Activated CD4-positive, alpha-beta T cell treated with anti-CD3 and anti-CD28 coated beads, Interleukin-2, amount 10 ng/mL, durations not matched to agents 7 days and 5 days (primary cell): ENCODE data around the gene GALNTL6. TPM values are rescaled to one million over a fixed set of nuclear protein-coding genes. Genes with fewer than 3 reads are reported as not detected.

Source experiments
- CTCF ChIA-PET: fragments of 350-600 bp; sonication (Branson Sonifier 250); formaldehyde crosslinking; loops from one replicate; lab custom pipeline; 2021; ENCODE audit warnings: antibody characterized with exemption; lab: Charles Lee
- POLR2A ChIA-PET: fragments of 350-600 bp; sonication (Branson Sonifier 250); formaldehyde crosslinking; loops from one replicate; lab custom pipeline; 2021; ENCODE audit warnings: antibody characterized with exemption; lab: Charles Lee
- DNase-seq: peaks from one replicate; pipeline ENCODE4 v3.0.0-alpha.2; 2020
- H3K27ac Mint-ChIP-seq: one replicate; pipeline ENCODE4 v1.8.0; 2021; ENCODE audit warnings: mild to moderate bottlenecking, moderate library complexity, mixed read lengths
- H3K27me3 Mint-ChIP-seq: one replicate; pipeline ENCODE4 v1.8.0; 2021; ENCODE audit warnings: mixed read lengths
- H3K36me3 Mint-ChIP-seq: one replicate; pipeline ENCODE4 v1.8.0; 2021; ENCODE audit warnings: low read depth, mixed read lengths
- H3K4me1 Mint-ChIP-seq: one replicate; pipeline ENCODE4 v1.8.0; 2021; ENCODE audit warnings: mixed read lengths
- H3K4me3 Mint-ChIP-seq: one replicate; pipeline ENCODE4 v1.8.0; 2021; ENCODE audit warnings: mild to moderate bottlenecking, moderate library complexity, mixed read lengths
- H3K9me3 Mint-ChIP-seq: one replicate; pipeline ENCODE4 v1.8.0; 2021; ENCODE audit warnings: mixed read lengths
- total RNA-seq, 2 experiments: library from RNA; stranded (reverse); gene quantifications; one replicate each; pipeline ENCODE4 v1.2.3, GENCODE V29; 2021

Gene GALNTL6
- total RNA-seq, 2 experiments from 2014 or later, result not detected

DNA sequence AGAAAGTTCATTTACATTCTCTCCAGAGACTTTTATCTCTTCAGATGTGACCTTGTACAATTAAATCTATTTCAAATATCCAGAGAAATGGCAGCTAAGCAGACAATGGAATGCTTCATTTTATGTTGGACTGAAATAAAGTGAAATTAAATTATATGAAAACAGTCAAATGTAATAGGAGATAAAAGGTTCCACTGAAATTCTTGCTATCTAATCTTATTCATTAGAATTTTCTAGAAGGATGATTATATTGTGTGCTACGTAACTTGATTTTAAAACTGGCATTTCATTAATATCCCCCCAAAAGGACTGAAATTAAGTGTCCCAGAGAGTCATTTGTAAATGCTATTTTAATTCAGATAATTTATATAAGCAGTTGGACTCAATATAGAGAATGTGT is 708.5 kb downstream of the GALNTL6 start:
- Mint-ChIP-seq H3K27ac (no peak overlapping the region), H3K36me3 (no peaks in the 10 kb centered on the region), H3K27me3 (no peaks in the 10 kb centered on the region), H3K4me1 (no peaks in the 10 kb centered on the region), H3K9me3 (no peaks in the 10 kb centered on the region), H3K4me3 (no peak overlapping the region)
- CTCF ChIA-PET, result no interaction called here
- POLR2A ChIA-PET, result no interaction called here
- no peak for DNase-seq

DNA sequence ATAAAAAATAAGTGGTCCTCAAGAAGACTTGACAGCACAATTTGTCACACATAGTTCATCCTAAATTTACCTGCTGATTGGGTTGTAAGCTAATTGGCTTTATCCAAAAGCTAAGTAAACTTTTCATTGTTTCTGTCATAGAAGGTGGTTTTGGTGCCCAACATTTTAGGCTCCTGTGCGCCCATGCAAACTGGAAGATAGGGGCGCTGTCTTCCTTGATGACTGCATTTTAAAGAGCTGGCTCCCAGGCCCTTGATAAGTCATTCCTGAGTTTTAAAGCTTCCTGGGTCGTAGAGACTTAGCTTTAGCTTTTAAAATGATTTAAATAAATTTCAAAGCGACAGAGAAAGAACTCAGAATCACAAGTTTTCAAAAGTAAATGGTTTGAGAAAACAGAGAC is 730.0 kb downstream of the GALNTL6 start:
- no peak overlapping the region for H3K27ac Mint-ChIP-seq
- POLR2A ChIA-PET, result no interaction called here
- DNase-seq, result no peak
- H3K9me3 Mint-ChIP-seq, result peaks cover 4% of the 10 kb centered on the region
- H3K36me3 Mint-ChIP-seq, result no peaks in the 10 kb centered on the region
- no peaks in the 10 kb centered on the region for H3K4me1 Mint-ChIP-seq
- H3K4me3 Mint-ChIP-seq, result no peak overlapping the region
- CTCF ChIA-PET, result no interaction called here
- no peaks in the 10 kb centered on the region for H3K27me3 Mint-ChIP-seq

DNA sequence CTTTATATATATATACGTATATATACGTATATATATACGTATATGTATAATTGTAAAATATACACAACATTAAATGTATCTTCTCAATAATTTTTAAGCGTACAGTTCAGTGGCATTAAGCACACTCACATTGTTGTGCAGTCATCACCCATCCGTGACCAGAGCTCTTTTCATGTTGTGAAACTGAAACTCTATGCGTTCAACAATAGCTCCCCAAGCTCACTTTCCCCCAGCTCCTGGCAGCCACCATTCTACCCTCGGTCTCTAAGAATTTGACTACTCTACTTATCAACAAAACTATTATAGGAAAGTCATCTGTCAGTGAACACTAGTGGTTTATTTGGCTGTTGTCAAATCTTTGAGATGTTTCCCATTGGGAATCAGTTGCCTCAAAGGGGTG is 733.6 kb downstream of the GALNTL6 start:
- Mint-ChIP-seq H3K9me3 (peaks cover 4% of the 10 kb centered on the region), H3K27me3 (no peaks in the 10 kb centered on the region), H3K27ac (no peak overlapping the region), H3K4me1 (no peaks in the 10 kb centered on the region), H3K36me3 (no peaks in the 10 kb centered on the region), H3K4me3 (no peak overlapping the region)
- no peak for DNase-seq
- ChIA-PET CTCF (no interaction called here), POLR2A (no interaction called here)

DNA sequence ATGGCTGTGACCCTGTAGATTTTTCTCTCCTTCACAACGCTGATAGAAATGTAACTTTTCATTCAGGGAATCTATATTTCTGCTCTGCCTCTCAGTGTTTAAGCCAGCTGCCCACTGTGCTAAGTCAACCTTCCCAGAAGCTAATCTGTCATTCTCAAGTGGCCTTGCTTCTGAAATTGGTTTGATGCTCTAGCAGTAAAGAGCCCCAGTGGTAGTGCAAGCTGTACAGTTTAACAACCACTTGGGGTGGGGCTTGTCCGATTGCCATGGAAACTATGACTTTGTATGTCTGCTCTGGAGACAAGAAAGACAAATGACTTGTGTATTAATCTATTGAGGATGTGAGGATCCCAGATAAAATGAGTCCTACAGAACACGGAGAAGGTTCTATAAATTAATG is 734.5 kb downstream of the GALNTL6 start:
- no peak overlapping the region for H3K27ac Mint-ChIP-seq
- no peak for DNase-seq
- H3K27me3 Mint-ChIP-seq, result no peaks in the 10 kb centered on the region
- no peaks in the 10 kb centered on the region for H3K4me1 Mint-ChIP-seq
- CTCF ChIA-PET, result no interaction called here
- no peaks in the 10 kb centered on the region for H3K9me3 Mint-ChIP-seq
- no peak overlapping the region for H3K4me3 Mint-ChIP-seq
- H3K36me3 Mint-ChIP-seq, result no peaks in the 10 kb centered on the region
- POLR2A ChIA-PET, result no interaction called here

DNA sequence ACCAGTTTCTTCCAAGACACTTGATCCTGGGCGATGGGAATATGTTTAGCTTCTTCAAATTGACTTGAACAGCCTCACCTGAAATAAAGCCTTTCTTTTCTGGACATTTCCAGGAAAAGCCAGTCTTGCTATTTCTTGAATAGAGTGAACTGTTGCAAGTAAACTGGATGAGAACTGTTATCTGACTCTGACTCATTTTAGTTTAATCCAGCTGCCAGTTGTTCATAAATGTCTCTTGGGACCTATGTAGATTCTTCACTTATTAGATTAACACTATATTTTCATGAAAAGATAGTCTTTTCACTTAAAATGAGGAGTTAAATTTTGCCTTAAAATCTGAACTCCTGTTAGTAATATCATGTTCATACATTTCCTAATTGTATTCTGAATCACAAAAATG is 740.0 kb downstream of the GALNTL6 start:
- H3K4me3 Mint-ChIP-seq, result no peak overlapping the region

DNA sequence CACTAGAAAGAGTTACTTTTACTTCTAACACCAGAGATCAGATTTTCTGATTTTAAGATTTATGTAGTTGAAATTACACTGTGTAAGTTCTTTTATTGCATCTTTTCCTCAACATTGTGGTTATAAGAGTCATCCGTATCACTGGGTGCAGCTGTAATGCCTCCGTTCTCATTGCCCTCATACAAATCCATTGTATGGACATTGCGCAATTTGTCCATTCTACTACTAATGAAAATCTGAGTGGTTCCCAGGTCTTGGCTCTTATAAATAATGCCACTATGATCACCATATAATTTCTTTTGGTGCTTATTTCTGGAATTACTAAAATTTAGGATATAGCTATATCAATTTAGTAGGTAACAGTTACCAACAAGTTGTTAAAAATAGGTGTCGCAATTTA is 741.4 kb downstream of the GALNTL6 start:
- DNase-seq, result no peak
- POLR2A ChIA-PET, result no interaction called here
- Mint-ChIP-seq H3K9me3 (no peaks in the 10 kb centered on the region), H3K27me3 (no peaks in the 10 kb centered on the region), H3K27ac (no peak overlapping the region), H3K4me1 (no peaks in the 10 kb centered on the region), H3K36me3 (no peaks in the 10 kb centered on the region), H3K4me3 (no peak overlapping the region)
- CTCF ChIA-PET, result no interaction called here

More for the DNA sequence above, 740.0 kb downstream of the GALNTL6 start:
- DNase-seq, result no peak
- ChIA-PET POLR2A (no interaction called here), CTCF (no interaction called here)
- Mint-ChIP-seq H3K27me3 (no peaks in the 10 kb centered on the region), H3K27ac (no peak overlapping the region), H3K4me1 (no peaks in the 10 kb centered on the region), H3K9me3 (no peaks in the 10 kb centered on the region), H3K36me3 (no peaks in the 10 kb centered on the region)

DNA sequence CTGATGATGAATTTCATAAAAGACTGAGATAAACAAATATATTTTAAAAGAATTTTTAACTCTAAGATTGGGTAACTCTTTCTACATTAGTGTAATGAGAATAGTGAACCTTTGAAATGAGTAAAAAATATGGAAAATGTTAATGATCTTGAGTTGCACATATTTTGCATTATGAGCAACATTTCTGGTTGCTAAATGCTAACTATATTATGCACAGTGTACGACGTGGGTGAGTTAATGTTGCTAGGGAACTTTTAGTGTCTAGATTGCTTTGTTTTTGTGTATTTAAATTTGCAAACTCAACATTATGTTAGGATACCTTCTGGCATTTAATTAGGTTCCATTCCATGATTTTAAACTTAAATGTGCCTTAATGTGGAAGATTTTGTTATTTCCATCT is 742.5 kb downstream of the GALNTL6 start:
- CTCF ChIA-PET, result no interaction called here
- no peak for DNase-seq
- Mint-ChIP-seq H3K4me3 (no peak overlapping the region), H3K36me3 (no peaks in the 10 kb centered on the region), H3K4me1 (no peaks in the 10 kb centered on the region), H3K27me3 (no peaks in the 10 kb centered on the region), H3K27ac (no peak overlapping the region), H3K9me3 (no peaks in the 10 kb centered on the region)
- POLR2A ChIA-PET, result no interaction called here

DNA sequence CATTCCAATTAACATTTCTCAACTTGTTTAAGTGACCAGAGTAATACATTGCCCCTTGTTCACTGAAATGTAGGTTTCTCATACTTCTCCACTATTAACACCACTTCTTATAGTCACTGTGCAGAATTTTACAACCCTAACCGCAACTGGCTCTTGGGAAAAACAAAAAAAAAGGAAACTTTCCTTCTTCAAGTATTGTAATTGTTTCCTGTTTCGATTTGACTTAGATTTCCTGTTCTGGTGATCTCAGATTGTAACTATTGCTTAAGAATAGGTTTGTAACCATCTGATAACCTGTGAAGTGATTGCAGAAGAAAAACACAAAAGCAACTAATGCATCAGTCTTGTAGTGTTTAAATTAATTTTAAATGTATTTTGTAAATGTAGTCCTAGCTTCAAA is 760.7 kb downstream of the GALNTL6 start:
- no peaks in the 10 kb centered on the region for H3K9me3 Mint-ChIP-seq
- CTCF ChIA-PET, result no interaction called here
- POLR2A ChIA-PET, result no interaction called here

DNA sequence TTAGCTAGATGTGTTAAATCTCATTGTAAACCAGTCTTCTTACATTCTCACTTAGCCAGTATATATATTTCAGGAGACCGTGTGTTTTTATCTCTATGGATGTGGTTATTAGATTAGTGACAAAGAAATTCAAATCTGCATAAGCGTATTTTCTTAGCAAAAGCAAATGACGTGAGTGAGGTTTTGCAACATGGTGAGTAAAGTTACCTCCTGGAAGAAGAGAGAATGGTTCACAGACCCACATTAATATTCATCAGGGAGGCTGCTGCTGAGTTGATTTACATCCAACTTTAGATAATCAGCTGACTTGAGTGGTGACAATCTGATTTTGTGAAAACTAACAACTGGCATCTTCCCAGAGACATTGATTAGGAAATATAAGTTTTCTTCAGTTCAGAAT is 765.5 kb downstream of the GALNTL6 start:
- CTCF ChIA-PET, result no interaction called here
- Mint-ChIP-seq H3K4me3 (no peak overlapping the region), H3K36me3 (no peaks in the 10 kb centered on the region), H3K9me3 (no peaks in the 10 kb centered on the region), H3K27ac (no peak overlapping the region), H3K27me3 (no peaks in the 10 kb centered on the region), H3K4me1 (no peaks in the 10 kb centered on the region)
- DNase-seq, result no peak
- POLR2A ChIA-PET, result no interaction called here

More for the DNA sequence above, 760.7 kb downstream of the GALNTL6 start:
- no peak overlapping the region for H3K4me3 Mint-ChIP-seq
- no peaks in the 10 kb centered on the region for H3K36me3 Mint-ChIP-seq
- H3K4me1 Mint-ChIP-seq, result no peaks in the 10 kb centered on the region
- no peaks in the 10 kb centered on the region for H3K27me3 Mint-ChIP-seq
- no peak for DNase-seq
- no peak overlapping the region for H3K27ac Mint-ChIP-seq

DNA sequence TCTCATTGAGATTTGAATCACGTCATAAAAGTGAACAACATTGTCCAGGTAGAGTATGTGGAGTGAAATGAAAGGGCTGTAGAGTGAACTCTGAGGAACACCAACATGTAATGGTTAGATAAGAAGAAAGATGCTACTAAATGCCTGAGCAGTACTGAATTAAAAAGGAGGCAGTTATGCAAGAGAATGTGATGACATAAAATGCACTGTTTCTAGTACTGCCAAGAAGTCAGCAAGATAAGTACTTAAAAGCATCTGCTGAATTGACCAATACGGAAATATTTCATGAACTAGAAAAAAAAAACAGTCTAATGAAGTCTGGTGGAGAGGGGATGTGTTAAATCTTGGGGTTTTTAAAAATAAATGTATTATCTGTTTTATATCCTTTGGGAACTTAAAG is 771.6 kb downstream of the GALNTL6 start:
- H3K4me3 Mint-ChIP-seq, result no peak overlapping the region
- no peaks in the 10 kb centered on the region for H3K27me3 Mint-ChIP-seq
- H3K27ac Mint-ChIP-seq, result no peak overlapping the region
- H3K36me3 Mint-ChIP-seq, result no peaks in the 10 kb centered on the region
- no peaks in the 10 kb centered on the region for H3K4me1 Mint-ChIP-seq
- POLR2A ChIA-PET, result no interaction called here
- DNase-seq, result no peak
- peaks cover 3% of the 10 kb centered on the region for H3K9me3 Mint-ChIP-seq
- CTCF ChIA-PET, result no interaction called here

DNA sequence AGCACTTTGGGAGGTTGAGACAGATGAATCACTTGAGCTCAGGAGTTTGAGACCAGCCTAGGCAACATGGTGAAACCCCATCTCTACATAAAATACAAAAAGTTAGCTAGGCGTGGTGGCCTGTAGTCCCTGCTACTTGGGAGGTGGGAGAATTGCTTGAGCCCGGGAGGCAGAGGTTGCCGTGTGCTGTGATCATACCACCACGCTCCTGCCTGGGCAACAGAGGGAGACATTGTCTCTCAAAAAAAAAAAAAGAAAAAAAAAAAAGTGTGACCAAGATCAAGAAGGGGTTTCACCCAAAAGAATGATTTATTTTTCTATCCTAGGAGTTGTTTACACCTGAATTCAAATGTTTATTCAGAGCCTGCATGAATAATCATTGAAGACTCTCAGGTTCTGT is 783.0 kb downstream of the GALNTL6 start:
- H3K27me3 Mint-ChIP-seq, result no peaks in the 10 kb centered on the region

DNA sequence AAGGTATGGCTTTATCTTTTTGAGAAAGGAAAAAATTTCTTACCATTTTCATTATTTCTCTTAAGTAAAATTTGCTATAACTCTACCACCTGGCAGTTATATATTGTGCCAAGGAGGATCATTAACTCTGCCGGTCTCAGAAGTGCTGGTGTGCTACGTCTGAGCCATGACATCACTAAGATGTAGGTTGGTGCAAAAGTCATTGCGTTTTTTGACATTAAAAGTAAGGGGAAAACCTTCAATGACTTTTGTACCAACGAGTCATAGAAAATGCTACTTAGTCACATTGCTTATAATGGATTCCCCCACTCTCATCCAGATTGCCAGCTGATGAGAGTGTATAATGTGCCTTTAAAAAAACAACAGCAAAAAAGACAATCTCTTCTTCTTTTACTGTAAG is 786.4 kb downstream of the GALNTL6 start:
- POLR2A ChIA-PET, result no interaction called here
- Mint-ChIP-seq H3K4me1 (no peaks in the 10 kb centered on the region), H3K27ac (no peak overlapping the region)

More for the DNA sequence above, 783.0 kb downstream of the GALNTL6 start:
- CTCF ChIA-PET, result no interaction called here
- Mint-ChIP-seq H3K27ac (no peak overlapping the region), H3K9me3 (no peaks in the 10 kb centered on the region), H3K4me1 (no peaks in the 10 kb centered on the region), H3K36me3 (no peaks in the 10 kb centered on the region), H3K4me3 (no peak overlapping the region)
- DNase-seq, result no peak
- POLR2A ChIA-PET, result no interaction called here

DNA sequence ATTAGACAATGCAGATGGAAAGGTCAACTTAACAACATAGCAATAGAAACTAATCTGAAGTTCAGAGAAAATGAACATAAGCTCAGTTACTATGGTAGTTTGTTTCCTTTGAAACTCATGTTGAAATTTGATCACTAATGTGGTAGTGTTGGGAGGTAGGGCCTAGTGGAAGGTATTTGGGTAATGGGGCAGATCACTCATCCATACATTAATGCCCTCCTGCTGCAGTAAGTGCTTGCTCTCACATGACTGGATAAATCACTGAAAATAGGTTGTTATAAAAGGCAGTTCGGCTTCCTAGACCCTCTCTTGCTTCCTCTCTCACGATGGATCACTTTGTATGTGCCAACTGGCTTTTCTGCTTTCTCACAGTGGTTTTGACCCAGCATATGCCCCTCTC is 788.0 kb downstream of the GALNTL6 start:
- no peaks in the 10 kb centered on the region for H3K4me1 Mint-ChIP-seq
- H3K27me3 Mint-ChIP-seq, result no peaks in the 10 kb centered on the region
- DNase-seq, result no peak
- ChIA-PET CTCF (no interaction called here), POLR2A (no interaction called here)
- H3K36me3 Mint-ChIP-seq, result no peaks in the 10 kb centered on the region
- no peaks in the 10 kb centered on the region for H3K9me3 Mint-ChIP-seq
- no peak overlapping the region for H3K4me3 Mint-ChIP-seq
- H3K27ac Mint-ChIP-seq, result no peak overlapping the region

More for the DNA sequence above, 786.4 kb downstream of the GALNTL6 start:
- Mint-ChIP-seq H3K27me3 (no peaks in the 10 kb centered on the region), H3K4me3 (no peak overlapping the region), H3K36me3 (no peaks in the 10 kb centered on the region), H3K9me3 (no peaks in the 10 kb centered on the region)
- no peak for DNase-seq
- CTCF ChIA-PET, result no interaction called here

DNA sequence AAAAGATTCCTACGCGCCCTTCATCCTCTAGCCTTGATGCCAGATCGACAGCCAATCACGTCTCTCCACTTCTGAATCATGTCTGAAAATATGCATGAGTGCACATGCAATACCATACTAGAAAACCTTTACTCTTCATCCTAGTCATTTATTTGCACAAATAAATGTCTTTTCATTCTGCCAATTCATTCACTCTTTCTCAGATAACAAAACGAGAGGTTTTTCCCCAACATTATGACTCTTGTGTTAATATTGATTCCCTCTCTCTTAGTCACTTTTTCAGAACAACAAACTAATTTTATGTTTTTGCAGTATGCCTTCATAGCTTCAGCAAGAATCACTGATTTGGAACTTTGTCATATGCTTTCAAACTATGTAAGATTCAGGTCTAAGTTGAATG is 806.0 kb downstream of the GALNTL6 start:
- H3K36me3 Mint-ChIP-seq, result no peaks in the 10 kb centered on the region

More for the DNA sequence above, 806.0 kb downstream of the GALNTL6 start:
- DNase-seq, result no peak
- POLR2A ChIA-PET, result no interaction called here
- no peak overlapping the region for H3K27ac Mint-ChIP-seq
- H3K4me3 Mint-ChIP-seq, result no peak overlapping the region
- CTCF ChIA-PET, result no interaction called here
- H3K4me1 Mint-ChIP-seq, result no peaks in the 10 kb centered on the region
- H3K27me3 Mint-ChIP-seq, result no peaks in the 10 kb centered on the region
- no peaks in the 10 kb centered on the region for H3K9me3 Mint-ChIP-seq
